ENCODE measurements around the gene SEMA4A. TPM values are rescaled to one million over a fixed set of nuclear protein-coding genes. Genes with fewer than 3 reads are reported as not detected.

SEMA4A gene
- total RNA-seq, 2 experiments from 2014 or later: 9.4 to 10.1 TPM

- H3K4me3 ChIP-seq (ENCODE audit: low read length): no peak overlapping the region
Measured at GRCh38 chr1:156122519-156123355, 30.6 kb upstream of the SEMA4A start.

GRCh38 chr1:156123356-156124196, 29.8 kb upstream of the SEMA4A start:
- no peak for TF ChIP-seq CTCF (IDR thresholded peaks at IDR 0.05)
- intact Hi-C loops (cut with DNase I, micrococcal nuclease): no loop called here
- Histone ChIP-seq H3K27me3 (ENCODE audit: control insufficient read depth in 1 of 2, insufficient read depth in 2 of 2, low read length in 2 of 2) (no peaks in the 10 kb centered on the region), H3K27ac (ENCODE audit: low read depth in 1 of 2, low read length in 2 of 2) (no peak overlapping the region), H3K4me1 (ENCODE audit: insufficient read depth, low read length) (peaks cover 88% of the 10 kb centered on the region), H3K4me3 (ENCODE audit: low read length) (no peak overlapping the region), H3K9me3 (ENCODE audit: control insufficient read depth in 1 of 2, insufficient read depth in 1 of 2, low read length in 2 of 2) (no peaks in the 10 kb centered on the region), H3K36me3 (ENCODE audit: insufficient read depth, low read length) (no peaks in the 10 kb centered on the region)
- Mint-ChIP-seq H3K27me3 (peaks cover 11% of the 10 kb centered on the region), H3K9me3 (no peaks in the 10 kb centered on the region), H3K4me3 (peak overlapping the region; percentile 45), H3K36me3 (ENCODE audit: low read depth) (no peaks in the 10 kb centered on the region), H3K27ac (peak overlapping the region; percentile 77), H3K4me1 (ENCODE audit: low read depth) (peaks cover 60% of the 10 kb centered on the region)
- DNase-seq: peak in 13 of 14 experiments; percentile 61 to 89 (median 68)
- POLR2A ChIA-PET: interaction anchor here (1.1 to 1.4 kb wide), 2 partner anchors 9 to 21 kb away, joined by 3 to 5 read pairs; partner anchors contain the start of gene LMNA
- CTCF ChIA-PET: interaction anchor here (1.0 to 10.7 kb wide), 2 partner anchors 9 to 27 kb away, joined by 3 to 101 read pairs; partner anchors contain the start of gene LMNA
- peak; percentile 19 for ATAC-seq (ENCODE audit: poor library complexity)

More at GRCh38 chr1:156122519-156123355, 30.6 kb upstream of the SEMA4A start:
- peak overlapping the region; percentile 77 for H3K27ac Mint-ChIP-seq
- H3K4me3 Mint-ChIP-seq: peak overlapping the region; percentile 45
- Histone ChIP-seq H3K4me1 (ENCODE audit: insufficient read depth, low read length) (peaks cover 88% of the 10 kb centered on the region), H3K36me3 (ENCODE audit: insufficient read depth, low read length) (no peaks in the 10 kb centered on the region), H3K9me3 (ENCODE audit: control insufficient read depth in 1 of 2, insufficient read depth in 1 of 2, low read length in 2 of 2) (no peaks in the 10 kb centered on the region), H3K27me3 (ENCODE audit: control insufficient read depth in 1 of 2, insufficient read depth in 2 of 2, low read length in 2 of 2) (no peaks in the 10 kb centered on the region), H3K27ac (ENCODE audit: low read depth in 1 of 2, low read length in 2 of 2) (no peak overlapping the region)
- TF ChIP-seq CTCF (IDR thresholded peaks at IDR 0.05): no peak
- no peaks in the 10 kb centered on the region for H3K9me3 Mint-ChIP-seq
- peaks cover 58% of the 10 kb centered on the region for H3K4me1 Mint-ChIP-seq (ENCODE audit: low read depth)
- intact Hi-C loops (cut with DNase I, micrococcal nuclease): no loop called here
- CTCF ChIA-PET: interaction anchor here (1.0 to 10.7 kb wide), 2 partner anchors 19 to 27 kb away, joined by 4 to 101 read pairs; no protein-coding TSS in a partner anchor
- POLR2A ChIA-PET: interaction anchor here (1.1 to 1.4 kb wide), 2 partner anchors 8 to 20 kb away, joined by 3 to 5 read pairs; partner anchors contain the start of gene LMNA
- H3K36me3 Mint-ChIP-seq (ENCODE audit: low read depth): peaks cover 4% of the 10 kb centered on the region
- ATAC-seq (ENCODE audit: poor library complexity): no peak
- DNase-seq: peak in 1 of 14 experiments; percentile 27
- peaks cover 11% of the 10 kb centered on the region for H3K27me3 Mint-ChIP-seq
